Measurements from ENCODE around the gene CXCR4. TPM values are rescaled to one million over a fixed set of nuclear protein-coding genes. Genes with fewer than 3 reads are reported as not detected.
A peak's percentile ranks its signal among the peaks of the same experiment; 100 is the strongest.
"Not testable (repeated sequence)": the region's sequence is repeated elsewhere in the genome, so short reads cannot be mapped to it uniquely, and the experiment has no call there.

The CXCR4 gene
- total and polyA plus RNA-seq, 5 donors, result 2.2 to 3.8 (median 3.5) TPM

DNA sequence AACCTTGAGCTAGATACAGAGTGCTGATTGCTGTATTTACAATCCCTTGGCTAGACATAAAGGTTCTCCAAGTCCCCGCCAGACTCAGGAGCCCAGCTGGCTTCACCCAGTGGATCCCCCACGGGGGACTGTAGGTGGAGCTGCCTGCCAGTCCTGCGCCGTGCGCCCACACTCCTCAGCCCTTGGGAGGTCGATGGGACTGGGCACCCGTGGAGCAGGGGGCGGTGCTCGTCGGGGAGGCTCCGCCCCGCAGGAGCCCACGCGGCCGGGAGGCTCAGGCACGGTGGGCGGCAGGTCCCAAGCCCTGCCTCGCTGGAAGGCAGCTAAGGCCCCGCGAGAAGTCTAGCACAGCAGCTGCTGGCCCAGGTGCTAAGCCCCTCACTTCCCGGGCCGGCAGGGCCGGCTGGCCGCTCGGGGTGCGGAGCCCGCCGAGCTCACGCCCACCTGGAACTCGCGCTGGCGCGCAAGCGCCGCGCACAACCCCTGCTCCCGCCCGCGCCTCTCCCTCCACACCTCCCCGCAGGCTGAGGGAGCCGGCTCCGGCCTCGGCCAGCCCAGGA, 30.0 kb downstream of the CXCR4 start:
- H3K27me3 ChIP-seq (ENCODE audit: control insufficient read depth, insufficient read depth); ATAC-seq; H3K9me3 ChIP-seq (ENCODE audit: control insufficient read depth, low read length); H3K4me1 ChIP-seq (ENCODE audit: control insufficient read depth, insufficient read depth, low read length); intact Hi-C loops (cut with DNase I); H3K4me3 ChIP-seq (ENCODE audit: low read length); H3K27ac ChIP-seq (ENCODE audit: low read length): not testable (repeated sequence)
- peak in 1 of 3 donors; percentile 46 for DNase-seq
- 94% methylated on average over 43 of the region's 43 CpGs for WGBS

DNA sequence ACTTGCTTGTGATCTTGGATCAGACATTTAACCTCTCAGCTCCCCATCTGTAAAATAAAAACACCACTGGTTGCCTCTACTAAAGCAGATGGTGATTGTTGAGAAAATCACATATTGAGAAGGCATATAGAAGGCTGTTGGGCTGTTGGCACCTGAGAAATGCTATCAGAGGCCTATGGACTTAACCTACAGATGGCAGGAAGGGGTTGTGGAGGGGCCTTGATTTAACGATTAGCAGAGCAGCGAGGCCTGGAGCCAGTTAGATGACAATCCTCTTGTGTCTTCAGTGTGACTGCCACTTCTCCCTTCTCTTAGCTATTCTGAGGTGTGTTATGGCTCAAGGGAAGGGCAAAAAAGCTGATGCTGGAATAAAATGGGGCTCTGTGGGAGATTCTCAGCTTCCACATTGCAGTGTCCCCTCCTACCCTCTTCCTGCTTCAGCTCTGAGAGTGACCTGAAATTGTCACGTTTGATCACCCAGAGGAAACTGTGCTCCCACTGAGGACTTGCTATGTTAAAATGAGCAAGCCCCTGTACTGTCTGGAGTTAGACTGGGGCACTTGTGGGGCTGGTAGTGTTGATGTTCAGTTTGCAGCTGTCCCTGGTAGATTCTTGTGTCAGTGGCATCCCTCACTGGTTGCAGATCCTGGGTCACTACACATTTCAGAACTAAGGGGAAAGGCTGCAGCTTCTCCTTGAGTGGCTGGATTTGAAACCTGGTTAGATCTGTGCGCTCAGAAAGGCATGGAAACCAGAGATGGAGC, 31.5 kb downstream of the CXCR4 start:
- intact Hi-C loops (cut with DNase I), result no loop called here
- H3K27me3 ChIP-seq (ENCODE audit: control insufficient read depth, insufficient read depth), result no peaks in the 10 kb centered on the region
- no peak for DNase-seq
- H3K4me3 ChIP-seq (ENCODE audit: low read length), result no peak overlapping the region
- H3K27ac ChIP-seq (ENCODE audit: low read length), result no peak overlapping the region
- no peaks in the 10 kb centered on the region for H3K9me3 ChIP-seq (ENCODE audit: control insufficient read depth, low read length)
- 75% methylated on average over 4 of the region's 4 CpGs for WGBS
- H3K4me1 ChIP-seq (ENCODE audit: control insufficient read depth, insufficient read depth, low read length), result no peaks in the 10 kb centered on the region
- ATAC-seq, result no peak

DNA sequence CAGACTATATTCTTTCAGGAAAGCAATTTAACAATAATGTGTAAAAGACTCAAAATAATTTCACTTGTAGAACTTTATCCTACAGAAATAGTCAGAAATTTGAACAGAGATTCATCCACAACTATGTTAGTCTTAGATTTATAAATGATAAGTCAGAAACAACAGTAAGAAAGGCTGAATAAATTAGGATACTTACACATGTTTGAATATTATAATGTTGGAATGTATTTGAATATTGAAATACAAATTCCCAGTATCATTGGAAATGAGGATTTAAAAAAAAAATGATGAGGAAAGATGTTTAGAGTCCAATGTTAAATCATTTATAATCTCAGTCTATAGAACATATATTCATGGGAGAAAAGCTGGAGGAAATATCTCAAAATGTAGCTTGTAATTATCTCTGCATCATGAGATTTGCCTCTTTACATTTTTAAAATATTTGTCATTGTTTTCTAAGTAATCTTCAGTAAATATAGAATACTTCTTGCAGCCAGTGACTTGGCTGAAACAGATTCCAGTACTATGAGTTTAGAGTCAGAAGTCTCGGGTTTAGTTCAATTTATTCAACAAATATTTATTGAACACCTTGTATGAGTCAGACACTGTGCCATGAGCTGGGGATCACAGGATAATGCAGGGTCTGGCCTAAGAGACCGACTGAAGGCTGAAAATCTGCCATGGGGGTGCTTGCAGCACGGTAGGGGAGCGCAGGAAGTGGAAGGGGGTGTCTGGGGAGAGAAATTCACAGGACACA, 32.3 kb downstream of the CXCR4 start:
- intact Hi-C loops (cut with DNase I), result no loop called here
- Histone ChIP-seq H3K9me3 (ENCODE audit: control insufficient read depth, low read length) (no peaks in the 10 kb centered on the region), H3K27me3 (ENCODE audit: control insufficient read depth, insufficient read depth) (no peaks in the 10 kb centered on the region), H3K4me3 (ENCODE audit: low read length) (no peak overlapping the region), H3K27ac (ENCODE audit: low read length) (no peak overlapping the region), H3K4me1 (ENCODE audit: control insufficient read depth, insufficient read depth, low read length) (no peaks in the 10 kb centered on the region)
- WGBS, result 86% methylated on average over 4 of the region's 4 CpGs
- no peak for ATAC-seq
- DNase-seq, result no peak

DNA sequence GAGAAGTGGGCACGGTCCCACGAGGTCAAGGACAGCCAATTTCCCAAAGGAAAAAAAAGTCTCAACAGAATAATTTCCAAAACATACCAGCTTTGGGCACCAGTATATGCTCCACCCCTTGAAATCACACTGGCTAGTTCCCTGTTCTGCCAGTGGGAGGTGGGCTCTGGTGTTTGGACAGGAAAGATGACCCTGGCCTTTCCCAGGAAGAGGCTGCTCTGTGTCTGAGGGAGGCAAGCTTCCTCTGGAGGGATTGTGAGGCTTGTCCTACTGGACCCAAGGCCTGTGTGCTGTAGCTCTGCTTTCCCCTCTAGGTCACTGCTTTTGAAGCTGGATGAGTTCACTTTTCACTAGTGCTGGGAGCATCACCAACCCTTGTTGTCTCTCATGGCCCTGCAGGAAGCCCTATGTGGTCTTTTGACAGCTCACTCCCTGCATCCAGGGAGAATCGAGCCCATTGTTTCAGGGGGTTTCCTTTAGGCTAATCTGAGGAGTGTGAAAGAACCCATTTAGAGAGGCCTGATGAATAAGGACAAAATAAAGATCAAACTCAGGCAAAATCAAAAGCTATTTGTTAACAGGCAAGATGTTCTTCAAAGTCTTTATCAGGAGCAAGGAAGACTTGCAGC, 36.3 kb downstream of the CXCR4 start:
- intact Hi-C loops (cut with DNase I), result no loop called here
- no peaks in the 10 kb centered on the region for H3K27me3 ChIP-seq (ENCODE audit: control insufficient read depth, insufficient read depth)
- no peaks in the 10 kb centered on the region for H3K9me3 ChIP-seq (ENCODE audit: control insufficient read depth, low read length)
- 78% methylated on average over 3 of the region's 3 CpGs for WGBS
- H3K4me3 ChIP-seq (ENCODE audit: low read length), result no peak overlapping the region
- no peaks in the 10 kb centered on the region for H3K4me1 ChIP-seq (ENCODE audit: control insufficient read depth, insufficient read depth, low read length)
- no peak for DNase-seq
- H3K27ac ChIP-seq (ENCODE audit: low read length), result no peak overlapping the region
- no peak for ATAC-seq

DNA sequence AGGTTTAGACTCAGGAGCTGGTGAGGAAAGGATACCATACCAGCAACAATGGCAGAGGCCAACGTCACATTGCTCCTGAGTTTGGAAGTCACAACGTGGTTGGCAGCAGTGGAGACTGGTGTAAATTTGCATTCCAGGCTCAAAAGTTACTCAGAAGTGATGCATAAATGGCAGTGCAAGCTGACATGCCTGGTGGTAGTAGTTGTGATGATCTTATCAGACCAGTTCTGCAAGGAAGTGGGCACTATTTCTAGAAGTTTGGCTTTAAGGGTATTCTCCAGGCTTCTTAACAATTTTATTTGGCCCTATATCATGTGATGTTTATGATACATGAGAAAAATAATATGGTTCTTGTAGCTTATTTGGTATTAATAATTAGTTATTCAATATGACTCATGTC, 37.8 kb downstream of the CXCR4 start:
- H3K9me3 ChIP-seq (ENCODE audit: control insufficient read depth, low read length), result no peaks in the 10 kb centered on the region
- intact Hi-C loops (cut with DNase I), result no loop called here
- WGBS, result 83% methylated on average over 2 of the region's 2 CpGs
- no peaks in the 10 kb centered on the region for H3K4me1 ChIP-seq (ENCODE audit: control insufficient read depth, insufficient read depth, low read length)
- DNase-seq (no peak), ATAC-seq (no peak)
- no peak overlapping the region for H3K27ac ChIP-seq (ENCODE audit: low read length)
- H3K27me3 ChIP-seq (ENCODE audit: control insufficient read depth, insufficient read depth), result no peaks in the 10 kb centered on the region
- H3K4me3 ChIP-seq (ENCODE audit: low read length), result no peak overlapping the region

DNA sequence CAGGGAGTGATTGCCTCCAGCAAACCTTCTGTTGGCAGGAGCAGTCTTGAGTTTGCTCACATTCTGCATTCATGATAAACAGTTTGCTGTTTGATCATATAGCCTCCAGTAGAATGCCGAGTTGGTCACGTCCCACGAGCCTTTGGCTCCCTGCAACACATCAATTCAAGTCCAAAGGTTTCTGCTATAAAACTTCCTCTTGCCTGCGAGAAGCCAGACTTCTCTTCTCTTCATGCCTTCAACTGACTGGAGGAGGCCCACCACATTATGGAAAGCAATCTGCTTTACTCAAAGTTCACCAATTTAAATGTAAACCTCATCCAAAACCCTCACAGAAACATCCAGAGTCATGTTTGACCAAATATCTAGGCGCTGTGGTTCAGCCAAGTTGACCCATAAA, 40.8 kb downstream of the CXCR4 start:
- 90% methylated on average over 5 of the region's 5 CpGs for WGBS
- intact Hi-C loops (cut with DNase I), result no loop called here
- H3K9me3 ChIP-seq (ENCODE audit: control insufficient read depth, low read length), result no peaks in the 10 kb centered on the region
- no peak overlapping the region for H3K4me3 ChIP-seq (ENCODE audit: low read length)
- no peak overlapping the region for H3K27ac ChIP-seq (ENCODE audit: low read length)
- no peaks in the 10 kb centered on the region for H3K27me3 ChIP-seq (ENCODE audit: control insufficient read depth, insufficient read depth)
- no peak for ATAC-seq
- no peak for DNase-seq
- H3K4me1 ChIP-seq (ENCODE audit: control insufficient read depth, insufficient read depth, low read length), result no peaks in the 10 kb centered on the region

DNA sequence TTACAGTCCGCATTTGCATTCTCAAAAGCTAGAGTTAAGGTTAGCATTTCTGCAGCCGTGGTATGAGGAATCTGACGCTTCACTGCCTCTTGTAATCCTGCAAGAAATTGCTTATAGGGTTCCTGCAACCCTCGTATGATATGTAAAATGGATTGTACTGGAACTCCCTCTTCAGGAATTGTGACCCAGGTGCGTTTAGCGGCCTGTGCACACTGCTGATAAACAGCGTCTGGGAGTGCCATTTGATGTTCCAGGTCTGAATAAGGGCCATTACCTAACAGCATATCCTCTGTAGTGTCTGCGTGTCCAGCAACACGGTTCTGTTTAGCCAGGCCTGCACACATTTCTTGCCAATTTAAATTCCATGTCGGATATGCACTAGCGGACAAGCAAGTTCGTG, 42.5 kb downstream of the CXCR4 start:
- no peak overlapping the region for H3K4me3 ChIP-seq (ENCODE audit: low read length)
- H3K27ac ChIP-seq (ENCODE audit: low read length), result no peak overlapping the region
- H3K9me3 ChIP-seq (ENCODE audit: control insufficient read depth, low read length), result no peaks in the 10 kb centered on the region
- no peak for ATAC-seq
- WGBS, result 74% methylated on average over 12 of the region's 12 CpGs
- no peaks in the 10 kb centered on the region for H3K27me3 ChIP-seq (ENCODE audit: control insufficient read depth, insufficient read depth)
- intact Hi-C loops (cut with DNase I), result no loop called here
- H3K4me1 ChIP-seq (ENCODE audit: control insufficient read depth, insufficient read depth, low read length), result no peaks in the 10 kb centered on the region
- no peak for DNase-seq

DNA sequence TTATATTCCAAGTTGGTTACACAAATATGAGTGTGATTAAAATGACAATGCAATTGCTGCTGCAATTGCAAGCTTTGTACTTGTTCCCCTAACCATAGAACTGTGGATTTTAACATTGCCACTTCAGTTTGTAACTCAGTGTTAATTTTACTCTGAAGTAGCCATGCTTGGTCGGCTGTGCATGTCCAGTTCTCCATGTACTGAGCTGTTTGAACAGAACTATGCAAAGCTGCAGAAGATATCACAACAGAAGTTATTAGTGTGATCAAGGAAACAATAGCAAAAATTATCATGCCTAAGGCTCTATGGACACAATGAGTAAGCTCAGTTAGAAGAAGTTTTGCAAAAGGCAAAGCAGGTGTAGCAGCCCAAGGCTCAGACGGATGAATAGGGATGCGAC, 45.3 kb downstream of the CXCR4 start:
- intact Hi-C loops (cut with DNase I), result no loop called here
- H3K27me3 ChIP-seq (ENCODE audit: control insufficient read depth, insufficient read depth), result no peaks in the 10 kb centered on the region
- H3K4me1 ChIP-seq (ENCODE audit: control insufficient read depth, insufficient read depth, low read length), result no peaks in the 10 kb centered on the region
- no peaks in the 10 kb centered on the region for H3K9me3 ChIP-seq (ENCODE audit: control insufficient read depth, low read length)
- ATAC-seq, result no peak
- DNase-seq, result no peak
- no peak overlapping the region for H3K27ac ChIP-seq (ENCODE audit: low read length)
- H3K4me3 ChIP-seq (ENCODE audit: low read length), result no peak overlapping the region
- WGBS, result 98% methylated on average over 3 of the region's 3 CpGs

DNA sequence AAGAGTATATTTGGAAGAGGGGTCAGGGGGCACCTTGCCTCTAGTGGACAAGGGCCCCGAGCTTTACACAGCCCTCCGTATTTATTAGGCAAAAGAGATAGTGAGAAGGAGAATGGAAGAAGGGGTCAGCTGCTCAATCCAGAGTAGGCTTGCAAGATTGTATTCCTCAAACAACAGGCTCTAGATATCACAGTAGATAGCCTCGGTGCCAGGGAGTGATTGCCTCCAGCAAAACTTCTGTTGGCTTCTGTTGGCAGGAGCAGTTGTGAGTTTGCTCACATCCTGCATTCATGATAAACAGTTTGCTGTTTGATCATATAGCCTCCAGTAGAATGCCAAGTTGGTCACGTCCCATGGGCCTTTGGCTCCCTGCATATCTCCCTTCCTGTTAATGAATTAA, 46.1 kb downstream of the CXCR4 start:
- DNase-seq; intact Hi-C loops (cut with DNase I); H3K27me3 ChIP-seq (ENCODE audit: control insufficient read depth, insufficient read depth); H3K4me1 ChIP-seq (ENCODE audit: control insufficient read depth, insufficient read depth, low read length); H3K4me3 ChIP-seq (ENCODE audit: low read length); H3K27ac ChIP-seq (ENCODE audit: low read length); H3K9me3 ChIP-seq (ENCODE audit: control insufficient read depth, low read length); ATAC-seq: not testable (repeated sequence)
- WGBS, result 86% methylated on average over 4 of the region's 4 CpGs

DNA sequence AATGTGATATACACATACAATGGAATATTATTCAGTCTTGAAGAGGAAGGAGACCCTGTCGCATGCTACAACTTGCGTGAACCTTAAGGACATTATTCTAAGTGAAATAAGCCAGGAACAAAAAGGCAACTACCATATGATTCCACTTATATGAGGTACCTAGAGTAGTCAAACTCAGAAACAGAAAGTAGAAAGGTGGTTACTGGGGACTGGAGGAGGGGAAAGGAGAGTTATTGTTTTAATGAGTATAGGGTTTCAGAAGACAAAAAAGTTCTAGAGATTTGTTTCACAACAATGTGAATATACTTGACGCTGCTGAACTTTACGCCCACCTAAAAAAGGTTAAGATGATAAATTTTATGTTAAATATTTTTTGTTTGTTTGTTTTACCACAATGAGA, 47.0 kb downstream of the CXCR4 start:
- Histone ChIP-seq H3K4me3 (ENCODE audit: low read length) (no peak overlapping the region), H3K27me3 (ENCODE audit: control insufficient read depth, insufficient read depth) (no peaks in the 10 kb centered on the region), H3K4me1 (ENCODE audit: control insufficient read depth, insufficient read depth, low read length) (no peaks in the 10 kb centered on the region), H3K9me3 (ENCODE audit: control insufficient read depth, low read length) (no peaks in the 10 kb centered on the region), H3K27ac (ENCODE audit: low read length) (no peak overlapping the region)
- intact Hi-C loops (cut with DNase I), result no loop called here
- 95% methylated on average over 4 of the region's 4 CpGs for WGBS
- ATAC-seq (no peak), DNase-seq (no peak)

DNA sequence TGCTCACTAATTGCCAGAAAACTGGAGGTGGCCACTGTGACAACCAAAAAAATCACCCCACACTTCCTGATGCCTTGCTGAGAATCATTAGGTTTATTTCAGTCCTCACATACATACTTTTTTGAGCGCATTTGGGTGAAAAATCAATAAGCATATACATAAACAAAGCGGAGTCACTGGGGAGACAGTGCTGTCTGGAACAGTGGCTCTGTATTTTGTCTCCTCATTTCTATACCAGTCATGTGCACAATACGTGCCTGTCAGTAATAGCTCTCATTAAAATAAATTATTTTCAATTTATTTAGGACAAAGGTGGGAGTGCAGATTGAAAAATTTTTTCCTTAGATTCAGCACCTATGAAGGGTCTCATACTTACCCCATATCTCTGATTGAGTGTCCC, 48.2 kb downstream of the CXCR4 start:
- DNase-seq, result no peak
- no peak for ATAC-seq
- Histone ChIP-seq H3K4me1 (ENCODE audit: control insufficient read depth, insufficient read depth, low read length) (no peaks in the 10 kb centered on the region), H3K4me3 (ENCODE audit: low read length) (no peak overlapping the region), H3K27ac (ENCODE audit: low read length) (no peak overlapping the region), H3K9me3 (ENCODE audit: control insufficient read depth, low read length) (no peaks in the 10 kb centered on the region), H3K27me3 (ENCODE audit: control insufficient read depth, insufficient read depth) (no peaks in the 10 kb centered on the region)
- intact Hi-C loops (cut with DNase I), result no loop called here
- 94% methylated on average over 3 of the region's 3 CpGs for WGBS
